Mesendoderm (in vitro differentiated cells): ENCODE results near the gene PCDHGC3. TPM values are rescaled to one million over a fixed set of nuclear protein-coding genes. Genes with fewer than 3 reads are reported as not detected.
"Not testable (repeated sequence)": the region's sequence is repeated elsewhere in the genome, so short reads cannot be mapped to it uniquely, and the experiment has no call there.

Experiments used
- DNase-seq: peaks from one replicate; pipeline ENCODE4 v3.0.0; 2013
- H2AK5ac ChIP-seq: 2 replicates; pipeline ENCODE4 v1.6.1; 2013; ENCODE audit warnings: low read length, inconsistent platforms
- H2BK120ac ChIP-seq: 2 replicates; pipeline ENCODE4 v1.6.1; 2013; ENCODE audit warnings: low read depth, mild to moderate bottlenecking, low read length, moderate library complexity, mixed read lengths
- H2BK15ac ChIP-seq: replicated peaks from 2 replicates; pipeline ENCODE4 v1.6.1; 2013; ENCODE audit warnings: low read depth, mild to moderate bottlenecking, moderate library complexity
- H2BK5ac ChIP-seq: 2 replicates; pipeline ENCODE4 v1.6.1; 2013; ENCODE audit warnings: low read length, inconsistent platforms
- H3K18ac ChIP-seq: 2 replicates; pipeline ENCODE4 v1.6.1; 2013; ENCODE audit warnings: mild to moderate bottlenecking, low read length, mixed read lengths
- H3K23ac ChIP-seq: one replicate; pipeline ENCODE4 v1.6.1; 2013; ENCODE audit warnings: low read length
- H3K27ac ChIP-seq: 2 replicates; pipeline ENCODE4 v1.5.1; 2013; ENCODE audit warnings: low read depth, mild to moderate bottlenecking, inconsistent platforms, low read length, moderate library complexity
- H3K27me3 ChIP-seq: 2 replicates; pipeline ENCODE4 v1.6.1; 2013; ENCODE audit warnings: low read length, control low read depth, mild to moderate bottlenecking, inconsistent platforms; ENCODE audit not compliant: insufficient read depth, poor library complexity
- H3K36me3 ChIP-seq: 2 replicates; pipeline ENCODE4 v1.6.1; 2013; ENCODE audit warnings: low read length, inconsistent platforms; ENCODE audit not compliant: control insufficient read depth, insufficient read depth
- H3K4ac ChIP-seq: one replicate; pipeline ENCODE4 v1.6.1; 2013; ENCODE audit warnings: low read depth, mild to moderate bottlenecking, low read length, moderate library complexity
- H3K4me1 ChIP-seq: 2 replicates; pipeline ENCODE4 v1.6.1; 2013; ENCODE audit warnings: low read depth, low read length, inconsistent platforms; ENCODE audit not compliant: control insufficient read depth
- H3K4me2 ChIP-seq: 2 replicates; pipeline ENCODE4 v1.6.1; 2013; ENCODE audit warnings: low read length
- H3K4me3 ChIP-seq: 2 replicates; pipeline ENCODE4 v1.5.1; 2013; ENCODE audit warnings: mild to moderate bottlenecking, low read length
- H3K56ac ChIP-seq: one replicate; pipeline ENCODE4 v1.6.1; 2013; ENCODE audit warnings: low read length
- H3K79me1 ChIP-seq: 2 replicates; pipeline ENCODE4 v1.6.1; 2013; ENCODE audit warnings: low read length, inconsistent platforms
- H3K79me2 ChIP-seq: 2 replicates; pipeline ENCODE4 v1.6.1; 2013; ENCODE audit warnings: mild to moderate bottlenecking, low read length; ENCODE audit not compliant: control insufficient read depth, insufficient read depth
- H3K9ac ChIP-seq: 2 replicates; pipeline ENCODE4 v1.6.1; 2013; ENCODE audit warnings: low read length, inconsistent platforms
- H4K5ac ChIP-seq: one replicate; pipeline ENCODE4 v1.6.1; 2013; ENCODE audit warnings: low read length
- H4K8ac ChIP-seq: one replicate; pipeline ENCODE4 v1.6.1; 2013; ENCODE audit warnings: low read depth, mild to moderate bottlenecking, control low read depth, low read length, moderate library complexity
- WGBS: extraction: QIAGEN DNeasy Blood & Tissue Kit; methylation state at CpG from one replicate; pipeline ENCODE4 v1.1.7; 2013; ENCODE audit warnings: low lambda C conversion rate, missing lambda C conversion rate; ENCODE audit not compliant: insufficient coverage; ENCODE audit errors: extremely low coverage; 5-methylcytosine and 5-hydroxymethylcytosine counted together
- polyA plus RNA-seq, 2 experiments: library from polyadenylated mRNA; stranded (reverse); fragments of 200-250 nt; gene quantifications; one replicate each; pipeline ENCODE4 v1.2.3, GENCODE V29; 2013

PCDHGC3 gene
- polyA plus RNA-seq (2013, experiment 1 of 2) = 24.0 TPM
- 23.6 TPM for polyA plus RNA-seq (2013, experiment 2 of 2)

- peak within 1 kb of the TSS; percentile 98 for H3K4me2 ChIP-seq
Observed at GRCh38 chr5:141475625-141476131, at the start of gene PCDHGC3. Gene PCDHGC3 (plus strand): TSS chr5:141475966. CDS start chr5:141476117, 151 bp downstream.

GRCh38 chr5:141427783-141428426, 47.9 kb upstream of the PCDHGC3 start:
- Histone ChIP-seq H3K4me2 (no peak overlapping the region), H3K18ac (no peak overlapping the region), H2BK120ac (no peak overlapping the region), H3K4me3 (no peak overlapping the region), H3K56ac (no peak overlapping the region), H3K27ac (no peak overlapping the region), H2AK5ac (no peak overlapping the region), H2BK15ac (no peak overlapping the region), H3K4me1 (no peaks in the 10 kb centered on the region), H3K79me2 (no peaks in the 10 kb centered on the region), H3K79me1 (no peaks in the 10 kb centered on the region), H3K23ac (no peak overlapping the region), H3K9ac (no peak overlapping the region), H3K36me3 (no peaks in the 10 kb centered on the region), H3K27me3 (no peaks in the 10 kb centered on the region), H2BK5ac (no peak overlapping the region), H4K8ac (no peak overlapping the region), H3K4ac (no peak overlapping the region), H4K5ac (no peak overlapping the region)
- WGBS = no CpG with 5 or more reads among the region's 53 CpGs
- no peak for DNase-seq

More at GRCh38 chr5:141475625-141476131, at the start of gene PCDHGC3:
- no peak within 1 kb of the TSS for H2BK5ac ChIP-seq
- H3K27ac ChIP-seq = no peak within 1 kb of the TSS
- no peak within 1 kb of the TSS for H4K8ac ChIP-seq
- H3K4me1 ChIP-seq = peaks cover 1% of the 10 kb centered on the region
- DNase-seq = peak; percentile 96
- no peak within 1 kb of the TSS for H2BK15ac ChIP-seq
- H3K36me3 ChIP-seq = no peaks in the 10 kb centered on the region
- peak within 1 kb of the TSS; percentile 86 for H3K9ac ChIP-seq
- H4K5ac ChIP-seq = no peak within 1 kb of the TSS
- H2AK5ac ChIP-seq = no peak within 1 kb of the TSS
- H3K4ac ChIP-seq = no peak within 1 kb of the TSS
- WGBS = no CpG with 5 or more reads among the region's 28 CpGs
- H3K23ac ChIP-seq = no peak within 1 kb of the TSS
- H2BK120ac ChIP-seq = no peak within 1 kb of the TSS
- H3K4me3 ChIP-seq = peak within 1 kb of the TSS; percentile 76
- peak within 1 kb of the TSS; percentile 94 for H3K56ac ChIP-seq
- no peaks in the 10 kb centered on the region for H3K79me2 ChIP-seq
- no peaks in the 10 kb centered on the region for H3K79me1 ChIP-seq
- H3K27me3 ChIP-seq = no peaks in the 10 kb centered on the region
- no peak within 1 kb of the TSS for H3K18ac ChIP-seq

DNA sequence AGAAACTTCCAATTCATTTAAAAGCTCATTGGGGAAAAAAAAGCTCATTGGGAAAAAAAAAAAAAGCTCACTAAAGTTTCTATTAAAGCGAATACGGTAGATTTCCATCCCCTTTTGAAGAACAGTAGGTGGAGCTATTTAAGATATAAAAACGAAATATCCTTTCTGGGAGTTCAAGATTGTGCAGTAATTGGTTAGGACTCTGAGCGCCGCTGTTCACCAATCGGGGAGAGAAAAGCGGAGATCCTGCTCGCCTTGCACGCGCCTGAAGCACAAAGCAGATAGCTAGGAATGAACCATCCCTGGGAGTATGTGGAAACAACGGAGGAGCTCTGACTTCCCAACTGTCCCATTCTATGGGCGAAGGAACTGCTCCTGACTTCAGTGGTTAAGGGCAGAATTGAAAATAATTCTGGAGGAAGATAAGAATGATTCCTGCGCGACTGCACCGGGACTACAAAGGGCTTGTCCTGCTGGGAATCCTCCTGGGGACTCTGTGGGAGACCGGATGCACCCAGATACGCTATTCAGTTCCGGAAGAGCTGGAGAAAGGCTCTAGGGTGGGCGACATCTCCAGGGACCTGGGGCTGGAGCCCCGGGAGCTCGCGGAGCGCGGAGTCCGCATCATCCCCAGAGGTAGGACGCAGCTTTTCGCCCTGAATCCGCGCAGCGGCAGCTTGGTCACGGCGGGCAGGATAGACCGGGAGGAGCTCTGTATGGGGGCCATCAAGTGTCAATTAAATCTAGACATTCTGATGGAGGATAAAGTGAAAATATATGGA, 45.2 kb upstream of the PCDHGC3 start, which contains the start of gene PCDHGA12:
TSS of gene PCDHGA12 (plus strand) at position 176 of the 782 bp plus-strand sequence. CDS start at position 429, 253 bp downstream.
- Histone ChIP-seq H3K4ac (no peak within 1 kb of the TSS), H3K79me1 (no peaks in the 10 kb centered on the region), H3K4me3 (no peak within 1 kb of the TSS)

DNA sequence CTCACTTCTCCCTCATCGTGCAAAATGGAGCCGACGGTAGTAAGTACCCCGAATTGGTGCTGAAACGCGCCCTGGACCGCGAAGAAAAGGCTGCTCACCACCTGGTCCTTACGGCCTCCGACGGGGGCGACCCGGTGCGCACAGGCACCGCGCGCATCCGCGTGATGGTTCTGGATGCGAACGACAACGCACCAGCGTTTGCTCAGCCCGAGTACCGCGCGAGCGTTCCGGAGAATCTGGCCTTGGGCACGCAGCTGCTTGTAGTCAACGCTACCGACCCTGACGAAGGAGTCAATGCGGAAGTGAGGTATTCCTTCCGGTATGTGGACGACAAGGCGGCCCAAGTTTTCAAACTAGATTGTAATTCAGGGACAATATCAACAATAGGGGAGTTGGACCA, 44.5 kb upstream of the PCDHGC3 start:
- Histone ChIP-seq H2BK15ac (no peak overlapping the region), H3K23ac (no peak overlapping the region), H3K18ac (no peak overlapping the region), H2BK5ac (no peak overlapping the region), H3K56ac (no peak overlapping the region), H3K9ac (no peak overlapping the region), H3K4me2 (no peak overlapping the region), H3K27ac (no peak overlapping the region), H2BK120ac (no peak overlapping the region), H3K4me1 (no peaks in the 10 kb centered on the region), H3K4me3 (no peak overlapping the region), H3K79me2 (no peaks in the 10 kb centered on the region), H3K27me3 (no peaks in the 10 kb centered on the region), H3K36me3 (no peaks in the 10 kb centered on the region), H4K8ac (no peak overlapping the region), H3K4ac (no peak overlapping the region), H3K79me1 (no peaks in the 10 kb centered on the region), H2AK5ac (no peak overlapping the region), H4K5ac (no peak overlapping the region)
- no CpG with 5 or more reads among the region's 37 CpGs for WGBS
- no peak for DNase-seq

More for the DNA sequence above, 45.2 kb upstream of the PCDHGC3 start, which contains the start of gene PCDHGA12:
- Histone ChIP-seq H3K27me3 (no peaks in the 10 kb centered on the region), H3K36me3 (no peaks in the 10 kb centered on the region), H3K23ac (no peak within 1 kb of the TSS), H3K56ac (no peak within 1 kb of the TSS), H3K79me2 (no peaks in the 10 kb centered on the region), H2AK5ac (no peak within 1 kb of the TSS), H2BK120ac (no peak within 1 kb of the TSS), H3K18ac (no peak within 1 kb of the TSS), H3K27ac (no peak within 1 kb of the TSS), H3K4me2 (no peak within 1 kb of the TSS), H2BK5ac (no peak within 1 kb of the TSS), H4K8ac (no peak within 1 kb of the TSS), H2BK15ac (no peak within 1 kb of the TSS), H3K9ac (no peak within 1 kb of the TSS), H3K4me1 (no peaks in the 10 kb centered on the region), H4K5ac (no peak within 1 kb of the TSS)
- no CpG with 5 or more reads among the region's 33 CpGs for WGBS
- DNase-seq = no peak

GRCh38 chr5:141432308-141432707, 43.5 kb upstream of the PCDHGC3 start:
- H3K9ac ChIP-seq, H4K8ac ChIP-seq, H3K4me1 ChIP-seq, H3K4ac ChIP-seq, H3K18ac ChIP-seq, H2AK5ac ChIP-seq, H3K4me2 ChIP-seq, H2BK15ac ChIP-seq, H3K4me3 ChIP-seq, H3K27ac ChIP-seq, H4K5ac ChIP-seq, H3K36me3 ChIP-seq, H2BK5ac ChIP-seq, H3K23ac ChIP-seq, DNase-seq, H3K56ac ChIP-seq, H3K27me3 ChIP-seq, H3K79me2 ChIP-seq, H3K79me1 ChIP-seq, H2BK120ac ChIP-seq: not testable (repeated sequence)
- no CpG with 5 or more reads among the region's 38 CpGs for WGBS
